DOHH2 (cell line): ENCODE measurements around the gene ADGB.

Experiments
- H3F3A ChIP-seq: fragments of 200-600 bp; sonication (generic), shearing (Covaris generic); 2 replicates; pipeline ENCODE4 v1.6.0; 2016; ENCODE audit warnings: antibody characterized with exemption, mild to moderate bottlenecking; ENCODE audit not compliant: control insufficient read depth, insufficient read depth
- H3K27ac ChIP-seq: fragments of 200-600 bp; sonication (generic); 2 replicates; pipeline ENCODE4 v1.5.1; 2014; ENCODE audit warnings: low read depth, mild to moderate bottlenecking, low read length, moderate library complexity
- H3K27me3 ChIP-seq: fragments of 200-600 bp; sonication (generic); 2 replicates; pipeline ENCODE4 v1.6.1; 2014; ENCODE audit warnings: mild to moderate bottlenecking, low read length, mixed read lengths; ENCODE audit not compliant: control insufficient read depth
- H3K36me3 ChIP-seq: fragments of 200-600 bp; sonication (generic); 2 replicates; pipeline ENCODE4 v1.6.1; 2014; ENCODE audit warnings: mild to moderate bottlenecking, low read length, moderate library complexity, mixed read lengths; ENCODE audit not compliant: control insufficient read depth
- H3K4me1 ChIP-seq: fragments of 200-600 bp; sonication (generic); 2 replicates; pipeline ENCODE4 v1.6.1; 2014; ENCODE audit warnings: mild to moderate bottlenecking, low read length, mixed read lengths; ENCODE audit not compliant: control insufficient read depth
- H3K4me2 ChIP-seq: fragments of 200-600 bp; sonication (generic); 2 replicates; pipeline ENCODE4 v1.6.0; 2014; ENCODE audit warnings: mild to moderate bottlenecking, low read length, moderate library complexity
- H3K4me3 ChIP-seq: fragments of 200-600 bp; sonication (generic); 2 replicates; pipeline ENCODE4 v1.5.1; 2014; ENCODE audit warnings: mild to moderate bottlenecking, low read length, mixed read lengths
- H3K79me2 ChIP-seq: fragments of 200-600 bp; sonication (generic); 2 replicates; pipeline ENCODE4 v1.6.1; 2014; ENCODE audit warnings: mild to moderate bottlenecking, low read length, mixed read lengths; ENCODE audit not compliant: control insufficient read depth
- H3K9me2 ChIP-seq: fragments of 200-600 bp; sonication (generic); replicated peaks from 2 replicates; pipeline ENCODE4 v1.6.1; 2014; ENCODE audit warnings: mild to moderate bottlenecking, low read length, mixed read lengths; ENCODE audit not compliant: control insufficient read depth
- H3K9me3 ChIP-seq: fragments of 200-600 bp; sonication (generic); 2 replicates; pipeline ENCODE4 v1.6.1; 2014; ENCODE audit warnings: antibody characterized with exemption, low read length, mixed read lengths; ENCODE audit not compliant: control insufficient read depth, insufficient read depth
- H4K20me1 ChIP-seq: fragments of 200-600 bp; sonication (generic); 2 replicates; pipeline ENCODE4 v1.6.0; 2014; ENCODE audit warnings: low read depth, mild to moderate bottlenecking, antibody characterized with exemption, low read length, moderate library complexity; ENCODE audit not compliant: control insufficient read depth, insufficient read depth
- CTCF ChIP-seq: fragments of 200-600 bp; sonication (generic); IDR thresholded peaks from one replicate; pipeline ENCODE4 v1.5.1; 2014; ENCODE audit warnings: antibody characterized with exemption, mild to moderate bottlenecking, low read depth, low read length; ENCODE audit not compliant: poor library complexity, severe bottlenecking
- EZH2phosphoT487 ChIP-seq: fragments of 200-600 bp; sonication (generic); IDR thresholded peaks from 2 replicates; pipeline ENCODE4 v1.6.1; 2017; ENCODE audit warnings: borderline replicate concordance, mild to moderate bottlenecking, antibody characterized with exemption, low read length, moderate library complexity, mixed read lengths

Gene ADGB

GRCh38 chr6:146833157-146833556 is 234.4 kb downstream of the ADGB start:
- no peak overlapping the region for H3K4me2 ChIP-seq
- H3K4me1 ChIP-seq, result no peaks in the 10 kb centered on the region
- no peak overlapping the region for H3K4me3 ChIP-seq
- no peaks in the 10 kb centered on the region for H3K36me3 ChIP-seq
- H3F3A ChIP-seq, result no peaks in the 10 kb centered on the region
- H3K9me2 ChIP-seq, result no peaks in the 10 kb centered on the region
- no peaks in the 10 kb centered on the region for H4K20me1 ChIP-seq
- H3K27me3 ChIP-seq, result no peaks in the 10 kb centered on the region
- no peak overlapping the region for H3K27ac ChIP-seq
- no peak for TF ChIP-seq CTCF
- TF ChIP-seq EZH2phosphoT487, result no peak
- no peaks in the 10 kb centered on the region for H3K9me3 ChIP-seq
- no peaks in the 10 kb centered on the region for H3K79me2 ChIP-seq

GRCh38 chr6:146840216-146840615 is 241.4 kb downstream of the ADGB start:
- Histone ChIP-seq H3K36me3 (no peaks in the 10 kb centered on the region), H3K9me2 (no peaks in the 10 kb centered on the region), H3F3A (no peaks in the 10 kb centered on the region), H3K4me2 (no peak overlapping the region), H4K20me1 (no peaks in the 10 kb centered on the region), H3K4me3 (no peak overlapping the region), H3K27ac (no peak overlapping the region), H3K9me3 (no peaks in the 10 kb centered on the region), H3K4me1 (no peaks in the 10 kb centered on the region), H3K79me2 (no peaks in the 10 kb centered on the region), H3K27me3 (no peaks in the 10 kb centered on the region)
- no peak for TF ChIP-seq EZH2phosphoT487
- TF ChIP-seq CTCF, result no peak

- TF ChIP-seq CTCF, result no peak
- no peak for TF ChIP-seq EZH2phosphoT487
- no peaks in the 10 kb centered on the region for H3K9me2 ChIP-seq
- no peaks in the 10 kb centered on the region for H3K9me3 ChIP-seq
- H3K79me2 ChIP-seq, result no peaks in the 10 kb centered on the region
- no peaks in the 10 kb centered on the region for H3F3A ChIP-seq
- H3K4me1 ChIP-seq, result no peaks in the 10 kb centered on the region
- H4K20me1 ChIP-seq, result no peaks in the 10 kb centered on the region
- H3K27me3 ChIP-seq, result no peaks in the 10 kb centered on the region
- H3K4me2 ChIP-seq, result no peak overlapping the region
- no peak overlapping the region for H3K27ac ChIP-seq
- H3K36me3 ChIP-seq, result no peaks in the 10 kb centered on the region
- no peak overlapping the region for H3K4me3 ChIP-seq
Measured at GRCh38 chr6:146840641-146841040, 241.9 kb downstream of the ADGB start.

- Histone ChIP-seq H3K4me2 (no peak overlapping the region), H3K9me2 (no peaks in the 10 kb centered on the region), H3K4me3 (no peak overlapping the region), H3K27me3 (peaks cover 7% of the 10 kb centered on the region; the same call in 1 of the 2 replicates), H3K4me1 (no peaks in the 10 kb centered on the region), H3F3A (no peaks in the 10 kb centered on the region), H3K27ac (no peak overlapping the region), H4K20me1 (no peaks in the 10 kb centered on the region), H3K79me2 (no peaks in the 10 kb centered on the region), H3K36me3 (no peaks in the 10 kb centered on the region), H3K9me3 (no peaks in the 10 kb centered on the region)
- TF ChIP-seq EZH2phosphoT487 (no peak), CTCF (no peak)
Measured at GRCh38 chr6:146847426-146847825, 248.7 kb downstream of the ADGB start.
